ENCODE results near the gene CDH12. TPM values are rescaled to one million over a fixed set of nuclear protein-coding genes. Genes with fewer than 3 reads are reported as not detected.

Gene CDH12
- total RNA-seq, 1 donor from 2014 or later: 0.38 TPM

DNA sequence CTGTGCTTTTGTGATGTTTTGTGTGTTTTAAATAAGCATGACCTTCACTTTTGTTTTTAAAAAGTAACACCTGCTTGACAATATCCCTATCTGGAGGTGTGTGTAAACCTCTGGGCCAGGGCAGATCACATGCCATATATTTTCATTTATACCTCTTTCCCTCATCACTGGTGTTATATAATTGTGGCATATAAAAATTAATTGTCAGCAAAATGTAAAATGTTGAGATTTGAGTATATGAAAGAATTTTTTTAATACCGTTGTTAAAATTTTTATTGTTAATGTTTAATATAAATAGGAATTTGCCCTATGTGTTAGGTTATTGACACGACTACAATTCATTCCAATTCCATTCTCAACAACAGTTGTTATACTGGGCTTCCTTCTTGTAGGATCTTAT is 6.5 kb downstream of the CDH12 start:
- no peaks in the 10 kb centered on the region for H3K36me3 ChIP-seq
- intact Hi-C loops (cut with DNase I): no loop called here
- TF ChIP-seq, protein P1, sequence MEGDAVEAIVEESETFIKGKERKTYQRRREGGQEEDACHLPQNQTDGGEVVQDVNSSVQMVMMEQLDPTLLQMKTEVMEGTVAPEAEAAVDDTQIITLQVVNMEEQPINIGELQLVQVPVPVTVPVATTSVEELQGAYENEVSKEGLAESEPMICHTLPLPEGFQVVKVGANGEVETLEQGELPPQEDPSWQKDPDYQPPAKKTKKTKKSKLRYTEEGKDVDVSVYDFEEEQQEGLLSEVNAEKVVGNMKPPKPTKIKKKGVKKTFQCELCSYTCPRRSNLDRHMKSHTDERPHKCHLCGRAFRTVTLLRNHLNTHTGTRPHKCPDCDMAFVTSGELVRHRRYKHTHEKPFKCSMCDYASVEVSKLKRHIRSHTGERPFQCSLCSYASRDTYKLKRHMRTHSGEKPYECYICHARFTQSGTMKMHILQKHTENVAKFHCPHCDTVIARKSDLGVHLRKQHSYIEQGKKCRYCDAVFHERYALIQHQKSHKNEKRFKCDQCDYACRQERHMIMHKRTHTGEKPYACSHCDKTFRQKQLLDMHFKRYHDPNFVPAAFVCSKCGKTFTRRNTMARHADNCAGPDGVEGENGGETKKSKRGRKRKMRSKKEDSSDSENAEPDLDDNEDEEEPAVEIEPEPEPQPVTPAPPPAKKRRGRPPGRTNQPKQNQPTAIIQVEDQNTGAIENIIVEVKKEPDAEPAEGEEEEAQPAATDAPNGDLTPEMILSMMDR (IDR thresholded peaks at IDR 0.05): no peak
- no peak for DNase-seq
- no peak overlapping the region for H3K4me3 ChIP-seq
- no peak for ATAC-seq
- H3K9me3 ChIP-seq: no peaks in the 10 kb centered on the region
- no peaks in the 10 kb centered on the region for H3K4me1 ChIP-seq
- H3K27ac ChIP-seq: no peak overlapping the region
- H3K27me3 ChIP-seq (ENCODE audit: low read depth): no peaks in the 10 kb centered on the region

DNA sequence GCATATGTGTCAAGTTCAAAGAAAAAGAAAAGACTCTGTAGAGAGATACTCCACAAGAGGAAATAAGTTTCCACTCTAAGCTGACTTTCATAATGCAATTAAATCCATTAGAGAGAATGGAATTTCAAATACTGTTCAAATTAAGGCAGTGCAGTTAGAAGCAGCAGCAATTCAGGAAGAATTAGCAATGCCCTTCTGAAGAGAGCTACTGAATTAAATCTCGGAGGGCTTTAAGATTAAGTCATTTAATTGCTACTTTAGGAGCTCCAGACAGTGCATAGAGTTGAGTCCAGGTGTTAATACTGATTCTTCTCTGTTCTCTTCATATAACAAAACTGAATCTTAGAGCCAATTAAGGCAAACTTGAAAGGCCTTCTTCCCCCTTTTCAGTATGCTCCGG is 8.5 kb downstream of the CDH12 start:
- H3K27ac ChIP-seq: no peak overlapping the region
- TF ChIP-seq, protein P1 (IDR thresholded peaks at IDR 0.05): no peak
- DNase-seq: no peak

GRCh38 chr5:22844155-22844554 is 9.0 kb downstream of the CDH12 start:
- TF ChIP-seq, protein P1 (IDR thresholded peaks at IDR 0.05): no peak
- no peak for DNase-seq
- no peaks in the 10 kb centered on the region for H3K27me3 ChIP-seq (ENCODE audit: low read depth)
- no peaks in the 10 kb centered on the region for H3K4me1 ChIP-seq
- H3K27ac ChIP-seq: no peak overlapping the region
- no peaks in the 10 kb centered on the region for H3K9me3 ChIP-seq
- no peak overlapping the region for H3K4me3 ChIP-seq
- intact Hi-C loops (cut with DNase I): no loop called here
- no peak for ATAC-seq
- no peaks in the 10 kb centered on the region for H3K36me3 ChIP-seq

More for the DNA sequence above, 8.5 kb downstream of the CDH12 start:
- Histone ChIP-seq H3K4me1 (no peaks in the 10 kb centered on the region), H3K9me3 (no peaks in the 10 kb centered on the region), H3K27me3 (ENCODE audit: low read depth) (no peaks in the 10 kb centered on the region), H3K4me3 (no peak overlapping the region), H3K36me3 (no peaks in the 10 kb centered on the region)
- intact Hi-C loops (cut with DNase I): no loop called here
- no peak for ATAC-seq

DNA sequence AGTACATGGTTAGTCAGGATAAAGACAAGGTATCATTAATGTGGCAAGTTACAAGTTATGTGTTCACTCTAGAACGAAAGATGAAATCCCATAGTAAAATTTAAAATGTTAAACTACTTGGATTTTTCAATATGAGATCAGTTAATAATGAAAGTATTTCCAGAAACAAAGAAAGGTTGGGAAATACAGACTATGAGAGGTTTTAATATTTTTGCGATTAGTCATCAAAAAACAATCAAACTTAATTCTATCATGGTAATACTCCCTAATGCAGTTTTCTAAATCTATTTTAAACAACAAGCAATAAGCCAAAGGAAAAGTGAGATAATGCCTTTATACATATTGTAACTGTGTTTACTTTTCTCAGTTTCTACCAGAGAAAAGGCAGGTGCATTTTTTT is 10.6 kb downstream of the CDH12 start:
- DNase-seq (no peak), ATAC-seq (no peak)
- no peaks in the 10 kb centered on the region for H3K36me3 ChIP-seq
- no peak overlapping the region for H3K27ac ChIP-seq
- no peak overlapping the region for H3K4me3 ChIP-seq
- H3K27me3 ChIP-seq (ENCODE audit: low read depth): no peaks in the 10 kb centered on the region
- no peaks in the 10 kb centered on the region for H3K4me1 ChIP-seq
- TF ChIP-seq, protein P1 (IDR thresholded peaks at IDR 0.05): no peak
- H3K9me3 ChIP-seq: no peaks in the 10 kb centered on the region
- intact Hi-C loops (cut with DNase I): no loop called here

DNA sequence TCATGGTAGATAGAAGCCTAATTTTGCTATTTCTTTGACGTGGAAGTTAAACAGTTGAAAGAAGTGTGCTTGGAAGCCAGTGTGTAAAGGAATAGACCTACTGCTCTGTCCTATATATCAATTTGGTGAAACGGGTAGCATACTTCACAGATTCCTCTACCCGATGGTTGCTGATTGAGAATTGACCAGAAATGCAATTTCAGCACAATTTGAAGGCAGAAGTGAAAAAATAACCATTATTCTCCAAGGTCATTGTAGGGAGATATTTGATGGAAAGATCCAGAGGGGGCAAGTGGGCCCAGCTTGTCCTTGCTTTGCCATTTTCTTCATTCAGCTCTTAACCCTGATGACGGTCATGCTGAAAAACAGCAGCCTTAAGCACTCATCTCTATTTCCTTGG is 15.3 kb downstream of the CDH12 start:
- TF ChIP-seq, protein P1 (IDR thresholded peaks at IDR 0.05): no peak
- no peak for ATAC-seq
- Histone ChIP-seq H3K27ac (no peak overlapping the region), H3K36me3 (no peaks in the 10 kb centered on the region), H3K4me1 (no peaks in the 10 kb centered on the region), H3K4me3 (no peak overlapping the region), H3K27me3 (ENCODE audit: low read depth) (no peaks in the 10 kb centered on the region), H3K9me3 (no peaks in the 10 kb centered on the region)
- intact Hi-C loops (cut with DNase I): no loop called here
- no peak for DNase-seq

DNA sequence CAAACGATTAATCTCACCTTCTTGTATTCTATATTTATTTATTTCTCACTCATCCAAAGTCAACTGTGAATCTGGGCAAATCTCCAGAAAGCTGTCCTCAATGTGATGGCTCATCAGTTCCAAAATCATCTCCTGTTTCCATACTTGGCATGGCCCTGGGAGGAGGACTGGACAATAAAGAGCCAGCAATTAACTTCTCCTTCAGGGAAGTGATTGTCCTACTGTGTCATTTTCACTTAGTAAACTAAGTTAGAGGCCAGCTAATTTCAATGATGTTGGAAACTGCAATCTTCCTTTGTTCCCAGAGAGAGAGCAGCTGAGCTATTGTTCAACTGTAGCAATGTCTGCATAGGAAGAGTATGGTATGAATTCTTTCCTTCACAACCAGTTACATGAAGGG is 17.5 kb downstream of the CDH12 start:
- no peaks in the 10 kb centered on the region for H3K4me1 ChIP-seq
- no peak overlapping the region for H3K27ac ChIP-seq
- no peak overlapping the region for H3K4me3 ChIP-seq
- ATAC-seq (no peak), DNase-seq (no peak)
- TF ChIP-seq, protein P1 (IDR thresholded peaks at IDR 0.05): no peak
- H3K9me3 ChIP-seq: no peaks in the 10 kb centered on the region
- H3K27me3 ChIP-seq (ENCODE audit: low read depth): no peaks in the 10 kb centered on the region
- intact Hi-C loops (cut with DNase I): no loop called here
- no peaks in the 10 kb centered on the region for H3K36me3 ChIP-seq
